RPMI8226 (cell line): ENCODE results near the gene LGSN.
"Not testable (repeated sequence)": the region's sequence is repeated elsewhere in the genome, so short reads cannot be mapped to it uniquely, and the experiment has no call there.

Experiments
- DNase-seq: peaks from one replicate; pipeline ENCODE4 v3.0.0-alpha.2; 2015

LGSN gene

DNA sequence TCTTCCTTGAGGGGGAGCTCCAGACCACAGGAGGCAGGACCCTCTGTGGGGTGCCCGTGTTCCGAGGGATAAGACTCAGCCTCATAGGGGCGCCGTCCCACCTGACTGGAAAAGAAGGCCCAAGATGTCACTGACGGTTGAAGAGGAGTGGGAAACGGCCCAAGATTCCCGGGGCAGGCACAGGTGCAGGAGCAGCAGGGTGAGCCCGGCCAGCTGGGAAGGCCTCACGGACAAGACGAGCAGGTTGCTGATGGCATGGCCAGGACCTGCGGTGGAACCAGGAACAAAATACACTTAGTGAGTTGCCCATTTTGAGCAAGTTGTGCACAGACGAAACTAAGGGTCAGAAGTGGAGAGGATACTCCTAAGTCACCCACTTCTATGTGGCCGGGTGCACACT lies 89.8 kb downstream of the LGSN start:
- not testable (repeated sequence) for DNase-seq

DNA sequence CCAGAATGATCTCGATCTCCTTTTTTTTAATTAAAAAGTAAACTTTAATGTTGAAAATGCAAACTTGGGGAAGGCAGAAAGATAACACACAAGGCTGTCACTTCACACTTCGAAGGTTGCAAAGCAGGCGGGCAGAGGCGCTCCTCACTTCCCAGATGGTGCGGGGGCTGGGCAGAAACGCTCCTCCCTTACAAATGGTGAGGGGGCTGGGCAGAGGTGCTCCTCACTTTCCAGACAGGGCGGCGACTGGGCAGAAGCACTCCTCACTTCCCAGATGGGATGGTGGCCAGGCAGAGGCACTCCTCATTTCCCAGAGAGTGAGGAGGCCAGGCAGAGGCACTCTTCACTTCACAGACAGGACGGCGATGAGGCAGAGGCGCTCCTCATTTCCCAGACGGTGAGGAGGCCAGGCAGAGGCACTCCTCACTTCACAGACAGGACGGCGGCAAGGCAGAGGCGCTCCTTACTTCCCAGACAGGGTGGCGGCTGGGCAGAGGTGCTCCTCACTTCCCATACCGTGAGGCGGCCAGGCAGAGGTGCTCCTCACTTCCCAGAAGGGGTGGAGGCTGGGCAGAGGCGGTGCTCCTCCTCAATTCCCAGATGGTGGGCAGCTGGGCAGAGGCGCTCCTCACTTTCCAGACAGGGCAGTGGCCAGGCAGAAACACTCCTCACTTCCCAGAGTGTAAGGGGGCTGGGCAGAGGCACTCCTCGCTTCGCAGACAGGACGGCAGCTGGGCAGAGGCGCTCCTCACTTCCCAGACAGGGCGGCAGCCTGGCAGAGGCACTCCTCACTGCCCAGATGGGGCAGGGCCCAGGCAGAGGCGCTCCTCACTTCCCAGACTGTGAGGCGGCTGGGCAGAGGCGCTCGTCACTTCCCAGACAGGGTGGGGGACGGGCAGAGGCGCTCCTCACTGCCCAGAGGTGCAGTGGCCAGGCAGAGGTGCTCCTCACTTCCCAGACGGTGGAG lies 91.6 kb downstream of the LGSN start:
- not testable (repeated sequence) for DNase-seq

DNA sequence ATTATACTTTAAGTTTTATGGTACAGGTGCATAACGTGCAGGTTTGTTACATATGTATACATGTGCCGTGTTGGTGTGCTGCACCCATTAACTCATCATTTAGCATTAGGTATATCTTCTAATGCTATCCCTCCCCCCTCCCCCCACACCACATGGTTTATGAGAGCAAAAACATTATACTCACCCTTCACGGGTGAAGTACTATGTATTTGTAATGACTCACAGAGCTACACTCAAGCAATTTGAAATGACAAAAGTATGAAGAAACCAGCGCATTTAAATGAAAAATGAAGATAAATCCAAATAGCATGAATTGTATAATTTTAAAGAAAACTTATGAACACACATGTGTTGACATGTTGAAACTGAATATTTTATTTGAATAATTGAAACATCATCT lies 93.8 kb downstream of the LGSN start:
- DNase-seq: not testable (repeated sequence)
